Head of caudate nucleus (tissue), 42 donors: ENCODE results near the gene TET2.

ENCODE experiments used
- DNase-seq, 42 donors: peaks; one replicate each; pipeline versions ENCODE4 v3.0.0 to v3.0.0-alpha.2; 2020 to 2021; ENCODE audit warnings: mixed read lengths in 7 of 42
- intact Hi-C: fragments of 100-400 bp; cut with DNase I; formaldehyde crosslinking; loops from one replicate; pipeline ENCODE4 v1.15.0; 2022

TET2 gene

GRCh38 chr4:105327222-105327621 lies 180.5 kb downstream of the TET2 start:
- intact Hi-C loops, result no loop called here
- no peak for DNase-seq

GRCh38 chr4:105327956-105328355 lies 181.3 kb downstream of the TET2 start:
- no peak for DNase-seq
- intact Hi-C loops, result no loop called here

- no peak for DNase-seq
- intact Hi-C loops, result no loop called here
These were observed 182.4 kb downstream of the TET2 start for GRCh38 chr4:105329081-105329480.
